ENCODE results near the gene CHN2.

Gene CHN2

DNA sequence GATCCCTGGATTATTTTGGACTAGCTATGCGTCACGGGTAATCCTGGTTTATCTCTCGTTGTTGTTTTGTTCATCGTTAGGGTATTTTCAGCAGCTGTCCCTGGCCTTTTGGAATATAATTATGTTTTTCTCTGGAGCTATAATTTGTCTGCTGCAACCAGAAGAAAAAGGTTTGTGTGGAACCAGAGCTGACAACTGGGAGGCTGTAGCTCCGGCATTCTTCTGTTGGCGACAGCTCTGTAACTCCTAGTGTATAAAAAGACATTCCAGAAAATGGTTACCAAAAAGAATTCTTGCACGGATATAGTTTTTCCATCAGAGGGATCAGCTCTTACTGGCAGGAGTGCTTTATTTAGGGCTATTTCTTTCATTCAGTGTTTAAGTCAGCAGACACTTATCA lies 238.1 kb downstream of the CHN2 start:
- no peak for DNase-seq (ENCODE audit: low spot score)

DNA sequence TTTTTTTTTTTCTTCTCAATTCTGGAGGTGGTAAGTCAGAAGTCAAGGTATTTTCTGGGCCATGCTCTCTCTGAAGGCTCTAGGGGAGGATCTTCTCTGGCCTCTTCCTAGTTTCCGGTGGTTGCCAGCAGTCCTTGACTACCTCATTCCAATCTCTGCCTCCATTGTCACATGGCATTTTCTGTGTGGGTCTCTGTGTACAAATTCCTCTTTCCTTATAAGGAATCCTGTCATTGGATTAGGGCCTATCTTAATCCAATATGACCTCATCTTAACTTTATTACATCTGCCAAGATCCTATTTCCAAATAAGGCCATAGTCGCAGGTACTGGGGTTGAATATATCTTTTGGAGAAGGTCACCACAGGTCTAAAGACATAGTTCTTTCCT lies 239.8 kb downstream of the CHN2 start:
- DNase-seq (ENCODE audit: low spot score): no peak

DNA sequence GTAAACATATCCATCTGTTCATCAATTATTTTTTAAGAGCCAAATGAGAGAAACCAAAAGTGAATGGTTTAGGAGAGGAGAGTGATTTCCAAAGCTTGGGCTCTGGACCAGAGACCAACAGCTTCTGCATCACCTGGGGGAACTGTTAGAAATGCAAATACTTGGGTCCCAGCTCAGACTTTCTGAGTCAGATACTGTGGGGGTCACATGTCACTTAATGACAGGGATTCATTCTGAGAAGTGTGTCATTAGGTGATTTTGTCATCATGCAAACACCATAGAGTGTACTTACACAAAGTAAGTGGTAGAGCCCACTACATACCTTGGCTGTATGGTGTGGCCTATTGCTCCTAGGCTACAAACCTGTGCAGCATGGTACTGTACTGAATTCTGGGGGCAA lies 240.6 kb downstream of the CHN2 start:
- peak; percentile 39 for DNase-seq (ENCODE audit: low spot score)

DNA sequence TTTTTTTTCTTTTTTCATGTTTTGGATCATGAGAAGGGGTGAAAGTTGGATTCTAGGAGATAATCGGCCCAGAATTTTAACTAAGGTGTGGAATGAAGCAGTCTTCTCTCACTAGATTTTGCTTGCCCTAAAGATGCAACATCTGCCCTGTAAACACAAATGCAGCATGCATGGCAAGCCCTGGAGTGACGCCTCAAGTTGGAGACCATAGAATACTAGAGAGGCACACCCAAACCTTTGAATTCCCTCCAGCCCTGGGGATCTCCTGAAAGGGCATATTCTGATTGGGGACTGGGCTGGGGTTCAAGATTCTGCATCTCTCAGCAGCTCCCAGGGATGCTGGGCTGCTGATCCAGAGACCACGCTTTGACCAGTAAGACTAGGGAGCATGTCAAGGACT lies 241.3 kb downstream of the CHN2 start:
- no peak for DNase-seq (ENCODE audit: low spot score)

DNA sequence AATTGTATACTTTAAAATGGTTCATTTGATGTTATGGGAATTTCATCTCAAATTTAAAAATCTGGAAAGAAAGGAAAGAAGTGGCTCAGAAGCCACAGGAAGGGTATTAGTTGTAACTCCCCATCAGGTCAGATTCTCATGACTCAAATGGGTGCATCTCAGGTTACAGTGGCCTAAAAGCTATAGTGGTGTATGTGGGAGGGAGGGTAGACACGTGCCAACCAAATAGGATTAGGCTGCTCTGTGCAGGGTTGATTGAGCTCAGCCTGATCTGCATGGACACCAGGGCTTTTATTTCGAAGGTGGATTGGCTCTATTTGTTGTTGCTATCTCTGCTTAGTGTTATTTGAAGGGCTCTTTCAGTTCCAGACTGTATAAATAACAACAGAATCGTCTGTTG lies 247.6 kb downstream of the CHN2 start:
- DNase-seq (ENCODE audit: low spot score): no peak

DNA sequence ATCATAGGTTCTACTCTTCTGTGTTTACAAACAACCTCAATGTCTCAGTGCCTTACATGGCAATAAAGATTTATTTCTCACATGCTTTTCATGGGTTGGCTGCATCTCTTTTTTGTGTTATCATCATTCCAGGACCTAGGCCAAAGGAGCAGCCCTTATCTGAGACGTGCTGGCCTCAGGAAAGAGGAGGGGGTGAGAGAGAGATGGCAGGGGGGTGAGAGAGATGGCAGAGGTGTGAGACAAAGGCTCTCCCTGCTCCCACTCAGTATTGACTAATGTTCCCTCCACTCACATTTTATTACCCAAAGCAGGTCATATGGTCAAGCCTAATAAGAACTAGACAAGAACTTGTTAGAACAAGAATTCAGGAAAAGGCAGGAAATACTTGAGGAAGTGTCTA lies 249.0 kb downstream of the CHN2 start:
- DNase-seq (ENCODE audit: low spot score): no peak

DNA sequence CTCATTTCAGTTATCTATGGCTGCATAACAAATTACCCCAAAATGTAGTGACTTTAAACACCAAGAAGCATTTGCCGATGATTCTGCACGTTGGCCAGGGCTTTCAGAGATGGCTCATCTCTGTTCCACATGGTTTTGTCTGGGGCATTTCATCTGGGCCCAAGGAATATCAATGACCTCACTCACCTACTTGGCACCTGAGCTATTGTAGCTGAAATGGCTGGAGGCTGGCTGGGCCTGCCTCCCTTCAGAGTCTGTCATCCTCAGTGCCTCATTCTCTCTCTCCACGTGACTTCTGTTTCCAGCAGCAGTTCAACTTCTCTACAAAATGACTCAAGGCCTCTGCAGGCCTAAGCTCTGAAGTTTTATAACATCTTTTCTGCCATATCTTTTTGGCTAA lies 249.7 kb downstream of the CHN2 start:
- peak; percentile 48 for DNase-seq (ENCODE audit: low spot score)

DNA sequence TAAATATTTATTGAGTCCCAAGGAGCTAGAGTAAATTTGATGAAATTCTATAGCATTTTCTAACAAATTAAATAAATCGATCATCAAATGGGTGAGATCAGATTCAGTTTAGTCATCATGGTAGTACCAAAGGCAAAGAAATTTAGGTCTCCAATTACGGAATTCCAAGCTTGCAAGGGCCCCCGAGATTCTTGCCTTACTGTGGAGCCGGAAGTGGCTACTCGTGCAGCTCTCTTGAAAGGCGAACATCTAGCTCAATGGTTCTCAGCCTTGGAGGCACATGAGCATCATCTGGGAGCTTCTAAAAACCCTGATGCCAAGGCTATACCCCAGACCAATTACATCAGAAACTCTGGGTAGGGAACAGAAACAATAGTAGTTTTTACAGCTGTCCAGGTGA lies 251.2 kb downstream of the CHN2 start:
- DNase-seq (ENCODE audit: low spot score): no peak

DNA sequence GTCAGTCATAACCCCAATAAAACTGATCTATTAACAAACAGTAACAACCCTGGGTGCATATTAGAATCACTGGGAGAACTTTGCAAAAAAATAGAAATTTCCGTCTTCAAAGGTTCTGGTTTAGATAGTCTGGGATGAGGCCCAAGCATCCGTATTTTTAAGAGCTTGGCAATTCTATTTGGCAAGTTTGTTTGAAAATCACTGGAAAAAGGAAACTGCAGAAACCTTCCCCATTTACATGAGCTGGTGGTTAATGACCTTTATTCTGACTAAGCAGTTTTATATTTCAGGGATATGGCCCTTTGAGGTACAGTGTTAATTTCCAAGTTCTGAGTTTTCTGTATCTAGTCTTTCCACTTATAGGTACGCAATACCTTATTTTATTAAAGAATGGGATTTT lies 253.3 kb downstream of the CHN2 start:
- no peak for DNase-seq (ENCODE audit: low spot score)

DNA sequence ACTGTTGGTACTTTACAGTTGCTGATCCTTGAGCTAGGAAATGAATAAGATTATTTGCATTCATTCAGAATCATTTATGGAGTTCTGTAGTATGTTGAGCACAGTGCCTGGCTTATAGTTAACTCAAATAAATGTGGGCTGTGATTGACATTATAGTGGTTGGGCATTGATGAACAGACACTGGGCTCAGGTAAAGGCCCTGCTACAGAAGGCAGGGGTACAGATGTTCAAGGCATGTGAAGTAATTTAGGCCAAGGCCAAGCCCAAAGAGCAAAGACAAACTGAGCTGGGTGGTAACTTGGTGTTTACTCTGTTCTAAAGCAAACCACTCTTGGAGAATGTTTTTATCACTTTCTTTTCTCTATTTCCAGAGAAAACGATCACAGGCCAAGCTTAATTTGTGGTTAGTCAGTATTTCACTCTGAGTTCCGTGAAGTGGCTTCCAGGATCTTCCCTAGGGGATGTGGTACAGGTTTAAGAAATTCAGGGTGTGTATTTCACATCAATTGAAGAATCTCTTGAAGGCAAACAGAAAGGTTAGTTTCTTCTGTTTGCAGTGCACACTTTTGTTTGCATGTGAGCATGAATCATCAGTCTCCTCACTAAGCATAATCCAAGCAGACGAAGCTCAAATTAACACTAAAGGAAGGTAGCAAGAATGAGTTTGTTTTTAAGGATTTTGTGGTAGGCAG lies 255.1 kb downstream of the CHN2 start:
- no peak for DNase-seq (ENCODE audit: low spot score)

DNA sequence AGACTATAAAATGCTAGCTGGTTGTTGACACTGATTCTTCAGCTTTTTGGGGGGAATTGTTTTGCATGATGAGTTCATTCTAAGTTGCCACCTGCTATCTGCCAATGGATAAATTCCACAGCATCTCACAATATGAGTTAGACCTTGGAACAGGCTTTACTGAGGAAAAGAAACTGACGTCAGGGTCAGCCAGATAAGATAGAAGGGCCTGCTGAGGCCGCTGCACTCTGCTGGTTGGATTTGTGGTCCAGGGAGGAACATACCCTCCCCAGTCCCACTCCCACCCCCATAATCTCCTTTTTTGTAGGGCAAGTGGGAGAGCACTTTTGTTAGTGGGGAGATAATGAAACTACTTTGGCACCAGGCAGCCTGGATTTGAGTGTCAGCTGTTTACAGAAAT lies 258.4 kb downstream of the CHN2 start:
- DNase-seq (ENCODE audit: low spot score): no peak

DNA sequence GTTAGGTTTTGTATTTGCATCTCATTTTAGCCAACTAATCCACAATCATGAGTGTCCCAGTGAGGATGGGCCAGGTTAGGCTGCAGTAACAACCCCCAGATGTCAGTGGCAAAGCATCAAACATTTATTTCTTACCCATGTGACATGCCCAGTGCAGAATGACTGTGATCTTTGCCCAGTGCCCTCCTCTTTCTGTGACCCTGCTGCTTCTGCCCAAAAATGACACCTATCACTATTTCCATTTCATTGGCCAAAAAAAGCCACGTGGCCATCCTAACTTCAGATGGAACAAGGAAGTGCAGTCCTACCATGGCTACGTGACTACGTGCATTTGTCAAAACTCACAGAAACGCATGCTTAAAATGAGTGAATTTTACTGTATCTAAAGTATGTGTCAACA lies 259.9 kb downstream of the CHN2 start:
- no peak for DNase-seq (ENCODE audit: low spot score)

DNA sequence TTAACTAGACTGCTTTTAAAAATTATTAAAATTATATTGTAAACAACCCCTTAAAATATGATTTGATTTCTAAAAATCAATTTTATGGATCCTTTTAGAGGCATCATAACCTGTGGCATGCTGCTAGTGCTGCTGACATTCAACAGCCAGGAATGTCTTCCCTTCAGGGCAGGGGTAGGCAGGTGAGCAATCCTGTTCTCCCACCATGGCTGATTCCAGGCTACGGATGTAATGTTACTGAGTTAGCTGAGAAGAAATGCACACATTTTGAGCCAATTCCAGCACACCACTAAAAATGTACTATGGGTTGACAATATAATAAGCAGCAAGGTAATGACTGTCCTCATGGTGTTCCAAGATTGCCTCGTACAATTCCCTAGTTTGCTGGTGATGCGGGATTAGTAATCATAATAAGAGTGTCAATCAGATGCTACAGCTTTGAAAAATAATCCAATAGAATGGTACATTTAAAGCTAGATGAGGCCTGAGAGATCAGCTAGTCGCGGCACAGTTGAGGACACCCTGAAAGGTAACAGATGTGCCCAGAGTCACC lies 260.4 kb downstream of the CHN2 start:
- no peak for DNase-seq (ENCODE audit: low spot score)

DNA sequence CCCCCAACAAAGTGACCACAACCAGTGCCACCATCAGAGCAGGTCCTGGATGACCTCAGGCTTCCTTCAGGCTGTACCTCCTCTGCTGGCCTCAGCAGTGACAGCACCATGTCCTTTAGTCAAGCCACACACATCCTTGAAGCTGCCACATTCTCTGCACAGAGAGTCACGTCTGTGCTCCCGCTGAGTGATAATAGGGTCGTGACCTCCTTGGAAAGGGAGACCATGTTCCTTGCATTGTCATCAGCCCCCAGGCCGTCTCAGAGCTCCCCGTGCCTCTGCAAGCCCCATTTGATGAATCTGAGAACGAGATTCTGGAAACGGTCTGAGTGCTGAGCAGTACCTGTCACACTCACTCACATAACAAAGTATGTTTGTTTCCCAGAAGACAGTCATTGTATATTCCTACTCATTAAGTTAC lies 262.6 kb downstream of the CHN2 start:
- no peak for DNase-seq (ENCODE audit: low spot score)

DNA sequence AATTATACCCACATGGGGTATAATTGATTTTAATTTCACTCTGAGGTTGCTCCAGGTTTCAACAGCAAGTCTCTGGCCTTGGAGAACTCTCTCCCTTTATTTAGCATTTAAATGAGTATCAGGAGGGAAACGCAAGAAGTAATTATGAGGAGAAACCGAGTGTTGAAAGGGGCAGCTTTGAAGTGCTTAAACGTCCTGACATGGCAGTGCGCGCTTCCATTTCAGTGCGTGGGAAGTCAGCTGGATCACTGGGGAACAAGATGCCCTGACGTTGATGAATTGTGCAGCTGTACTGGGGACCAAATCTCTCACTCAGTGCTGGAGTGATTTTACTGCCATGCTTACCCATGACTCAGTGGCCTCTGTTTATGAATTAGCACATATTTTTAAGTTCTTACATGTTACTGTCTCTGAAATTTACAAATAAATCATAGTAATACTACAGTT lies 263.0 kb downstream of the CHN2 start:
- DNase-seq (ENCODE audit: low spot score): no peak

DNA sequence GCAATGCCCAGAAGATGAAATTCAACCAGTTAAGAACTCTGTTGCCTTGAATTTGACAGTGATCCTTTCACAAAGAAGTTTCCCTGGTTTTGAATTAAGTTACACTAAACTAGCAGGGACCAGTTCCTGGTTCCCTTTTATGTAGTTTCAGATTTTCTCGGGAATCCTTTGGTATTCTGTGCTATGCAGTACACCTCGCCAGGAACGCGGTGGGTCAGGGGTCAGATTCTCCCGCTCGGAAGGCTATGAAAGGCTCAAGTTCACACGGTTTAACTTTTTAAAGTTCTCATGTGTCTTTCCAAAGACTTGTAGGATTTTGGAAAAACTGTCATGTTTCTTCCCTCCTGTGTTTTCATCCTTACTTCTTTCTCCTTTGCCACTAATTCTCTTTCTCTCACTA lies 264.4 kb downstream of the CHN2 start:
- DNase-seq (ENCODE audit: low spot score): no peak

DNA sequence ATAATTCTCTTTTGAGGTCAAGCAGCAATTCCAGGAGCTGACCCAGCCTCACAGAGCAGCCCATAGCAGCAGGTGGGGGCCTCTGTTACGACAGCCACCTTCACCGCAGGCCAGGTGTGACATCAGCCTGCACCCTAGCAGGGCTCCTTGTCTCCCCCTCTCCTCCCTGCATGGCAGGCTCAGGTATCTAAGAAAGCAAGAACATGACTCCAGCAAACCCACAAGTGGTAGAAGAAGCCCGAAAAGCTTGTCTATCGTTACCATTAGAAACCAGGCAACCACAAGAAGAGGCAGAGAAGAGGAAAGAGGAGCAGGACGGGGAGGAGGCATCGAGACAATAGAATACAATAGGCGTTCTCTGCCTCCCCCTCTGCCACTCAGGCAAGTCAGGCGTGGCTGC lies 265.0 kb downstream of the CHN2 start:
- no peak for DNase-seq (ENCODE audit: low spot score)

DNA sequence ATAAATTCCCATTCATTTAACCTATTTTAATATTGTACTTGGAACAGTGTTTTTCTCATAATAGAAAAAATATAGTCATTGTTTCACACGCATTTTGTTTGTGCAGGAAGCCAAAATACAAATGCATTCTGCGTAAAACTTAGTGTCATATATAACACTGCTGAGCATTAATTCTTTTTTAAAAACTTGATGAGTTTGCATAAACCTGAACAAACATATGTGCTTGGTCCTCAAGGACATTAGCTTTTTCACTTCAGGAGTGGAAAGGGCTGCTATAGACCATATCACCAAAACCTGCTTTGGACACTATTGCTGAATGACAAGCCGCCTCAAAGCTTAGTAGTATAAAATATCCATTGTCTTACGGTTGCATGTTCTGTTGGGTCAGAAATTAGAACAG lies 267.4 kb downstream of the CHN2 start:
- DNase-seq (ENCODE audit: low spot score): no peak

DNA sequence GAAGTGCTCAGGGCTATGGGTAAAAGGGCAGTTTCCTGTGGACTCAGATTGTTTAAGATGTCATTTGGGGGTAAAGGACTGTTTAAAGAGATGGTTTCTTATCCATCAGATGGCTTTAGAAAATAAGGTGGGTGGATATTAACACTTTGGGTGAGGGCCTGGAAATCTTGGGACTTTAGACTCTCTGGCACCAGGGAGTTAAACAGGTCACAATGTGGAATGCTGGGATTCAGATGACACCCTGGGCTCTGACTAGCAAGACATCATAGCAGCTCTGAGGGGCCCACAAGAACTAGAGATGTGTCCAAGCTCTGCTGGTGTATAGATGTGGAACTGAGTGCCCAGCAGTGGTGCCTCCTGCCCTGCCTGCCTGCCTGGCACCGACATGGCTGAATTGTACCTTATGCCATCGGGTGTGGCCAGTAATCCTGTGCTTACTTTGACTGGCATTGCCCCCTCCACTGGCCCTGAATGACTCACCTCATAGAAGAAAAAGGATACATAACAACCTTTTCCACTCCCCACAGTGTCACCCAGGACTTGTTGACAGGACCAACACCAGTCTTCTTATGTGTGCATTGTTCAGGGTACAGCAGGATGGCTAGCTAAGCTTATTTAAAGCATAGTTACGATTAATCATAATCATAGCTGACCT lies 269.1 kb downstream of the CHN2 start:
- no peak for DNase-seq (ENCODE audit: low spot score)

DNA sequence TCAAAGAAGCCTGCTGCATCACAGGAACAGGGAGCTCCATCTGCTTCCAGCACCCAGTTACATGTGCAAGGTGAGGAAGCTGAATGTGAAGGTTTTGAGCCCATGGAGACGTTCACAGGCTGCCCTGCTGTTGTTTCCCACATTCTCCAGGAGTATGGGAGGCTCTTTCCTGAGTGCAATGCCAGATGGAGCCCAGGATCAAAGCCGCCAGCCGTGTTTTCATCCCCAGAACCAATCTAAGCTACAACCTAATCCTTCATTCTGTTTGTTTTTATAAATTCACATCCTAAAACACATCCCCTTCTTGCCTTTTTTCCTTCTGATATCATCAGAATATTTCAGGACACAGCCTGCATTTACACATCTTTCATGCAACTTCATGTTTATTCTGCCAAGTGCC lies 270.2 kb downstream of the CHN2 start:
- no peak for DNase-seq (ENCODE audit: low spot score)

DNA sequence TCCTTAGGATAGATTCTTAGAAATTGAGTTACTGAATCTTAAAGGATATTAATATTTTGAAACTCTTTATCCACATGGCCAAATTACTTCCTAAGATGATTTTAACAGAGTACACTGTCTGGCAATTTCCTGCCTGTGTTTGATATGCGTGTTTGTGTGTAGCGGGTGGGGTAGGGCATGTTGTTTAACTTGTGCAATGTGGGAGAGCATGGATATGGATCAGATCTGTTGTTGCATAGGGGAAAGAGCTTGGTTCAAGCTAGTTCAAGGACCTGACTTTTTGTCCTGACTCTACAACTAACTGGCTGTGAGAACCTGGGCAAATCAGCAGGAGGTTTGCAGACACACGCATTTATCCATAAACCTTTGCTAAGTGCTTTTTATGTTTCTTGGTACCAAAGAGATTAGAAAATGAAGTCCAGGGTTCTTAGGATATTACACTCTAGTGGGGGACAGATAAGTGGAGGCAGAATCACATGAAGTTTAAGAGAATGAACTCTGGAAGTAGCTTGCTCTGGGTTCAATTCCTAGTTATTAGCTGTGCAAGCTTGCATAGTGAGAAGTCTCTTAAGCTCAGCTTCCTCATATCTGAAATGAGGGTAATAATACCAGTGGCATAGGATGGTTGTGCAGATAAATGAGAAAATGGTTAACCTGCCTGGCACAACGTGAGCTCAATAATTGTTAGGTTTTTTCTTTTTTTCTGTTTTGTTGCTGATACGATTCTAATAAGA lies 272.8 kb downstream of the CHN2 start:
- no peak for DNase-seq (ENCODE audit: low spot score)

DNA sequence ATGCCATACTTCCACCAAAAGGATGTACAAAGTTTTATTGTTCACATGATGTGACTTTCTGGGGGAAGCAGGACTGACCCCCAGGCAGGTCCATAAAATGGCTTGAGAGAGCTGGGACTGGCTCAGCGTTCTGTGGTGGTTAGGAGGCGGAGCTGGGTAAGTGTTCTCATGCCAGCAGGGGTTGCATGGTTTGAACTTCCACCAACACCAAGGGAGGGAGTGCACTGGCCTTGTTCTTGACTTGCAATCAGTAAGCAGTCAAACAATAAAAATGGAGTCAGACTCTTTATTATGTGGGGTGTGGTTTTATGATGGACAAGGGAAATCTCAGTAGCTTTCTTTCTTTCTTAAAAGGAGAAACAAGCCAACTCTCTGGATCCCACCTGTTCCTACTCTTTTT lies 273.6 kb downstream of the CHN2 start:
- no peak for DNase-seq (ENCODE audit: low spot score)

DNA sequence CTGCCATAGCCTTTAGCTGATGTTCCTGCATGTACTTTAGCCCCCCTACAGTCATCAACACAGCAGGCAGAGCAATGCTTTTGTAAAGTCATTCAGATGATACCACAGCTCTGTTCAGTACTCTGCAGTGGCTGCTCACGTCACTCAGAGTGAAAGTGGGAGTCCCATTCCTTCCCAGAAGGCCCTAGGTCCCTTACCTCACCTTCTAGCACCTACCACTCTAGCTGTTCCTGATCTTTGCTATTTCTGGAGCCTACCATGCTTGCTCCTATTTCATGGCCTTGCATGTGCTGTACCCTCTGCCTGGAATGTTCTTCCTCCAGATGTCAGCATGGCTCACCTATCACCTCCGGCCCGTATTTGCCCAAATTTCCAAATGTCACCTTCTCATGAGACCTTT lies 274.7 kb downstream of the CHN2 start:
- no peak for DNase-seq (ENCODE audit: low spot score)
